ENCODE measurements around the gene SH3RF2.
"Not testable (repeated sequence)": the region's sequence is repeated elsewhere in the genome, so short reads cannot be mapped to it uniquely, and the experiment has no call there.

Gene SH3RF2

DNA sequence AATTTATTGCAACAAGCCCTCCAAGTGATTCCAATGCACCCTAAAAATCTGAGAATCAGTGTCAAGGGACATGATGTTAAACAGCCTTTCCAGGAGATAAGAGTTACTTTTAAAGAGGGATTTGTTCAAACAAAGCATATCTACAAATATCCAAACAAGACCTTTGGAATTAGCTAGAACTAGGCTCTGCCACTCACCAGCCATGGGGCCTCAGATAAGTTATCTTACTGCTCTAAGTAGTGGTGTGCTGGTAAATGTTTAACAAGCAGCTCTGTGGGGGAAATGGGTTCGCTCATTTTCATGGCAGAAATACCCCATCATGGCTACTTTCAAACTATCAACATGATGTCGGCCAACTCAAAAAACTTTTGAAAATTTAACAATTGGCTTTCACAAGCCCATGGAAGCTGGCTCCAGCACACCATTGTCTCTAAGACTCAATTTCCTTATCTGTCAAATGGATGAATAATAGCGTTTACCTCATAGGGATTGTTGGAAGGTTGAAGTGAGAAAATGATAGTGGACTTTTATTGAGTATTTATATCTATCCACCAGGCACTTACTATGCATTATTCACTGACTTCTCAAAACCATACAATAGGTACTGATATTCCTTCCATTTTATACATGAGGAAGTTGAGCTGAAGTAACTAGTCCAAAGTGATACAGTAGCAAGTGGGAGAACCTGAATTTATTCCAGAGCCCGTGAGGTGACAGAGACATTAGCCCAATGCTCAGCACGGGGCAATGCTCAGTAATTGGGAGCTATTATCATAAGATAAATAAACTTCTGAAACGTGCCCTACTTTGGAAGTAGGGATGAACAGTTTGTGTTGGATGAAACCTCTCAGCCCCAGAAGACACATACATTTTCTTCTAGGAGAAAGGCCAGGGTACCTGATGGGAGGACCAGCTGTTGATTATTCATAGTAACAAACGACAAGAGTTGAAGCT is 43.2 kb downstream of the SH3RF2 start:
- no peak for DNase-seq (ENCODE audit: low spot score)

- no peak for DNase-seq (ENCODE audit: low spot score)
These were observed 43.9 kb downstream of the SH3RF2 start for GRCh38 chr5:145980259-145980658.

- DNase-seq (ENCODE audit: low spot score) = no peak
These were observed 44.3 kb downstream of the SH3RF2 start for GRCh38 chr5:145980718-145981117.

GRCh38 chr5:145981589-145982571 is 45.5 kb downstream of the SH3RF2 start:
- no peak for DNase-seq (ENCODE audit: low spot score)

DNA sequence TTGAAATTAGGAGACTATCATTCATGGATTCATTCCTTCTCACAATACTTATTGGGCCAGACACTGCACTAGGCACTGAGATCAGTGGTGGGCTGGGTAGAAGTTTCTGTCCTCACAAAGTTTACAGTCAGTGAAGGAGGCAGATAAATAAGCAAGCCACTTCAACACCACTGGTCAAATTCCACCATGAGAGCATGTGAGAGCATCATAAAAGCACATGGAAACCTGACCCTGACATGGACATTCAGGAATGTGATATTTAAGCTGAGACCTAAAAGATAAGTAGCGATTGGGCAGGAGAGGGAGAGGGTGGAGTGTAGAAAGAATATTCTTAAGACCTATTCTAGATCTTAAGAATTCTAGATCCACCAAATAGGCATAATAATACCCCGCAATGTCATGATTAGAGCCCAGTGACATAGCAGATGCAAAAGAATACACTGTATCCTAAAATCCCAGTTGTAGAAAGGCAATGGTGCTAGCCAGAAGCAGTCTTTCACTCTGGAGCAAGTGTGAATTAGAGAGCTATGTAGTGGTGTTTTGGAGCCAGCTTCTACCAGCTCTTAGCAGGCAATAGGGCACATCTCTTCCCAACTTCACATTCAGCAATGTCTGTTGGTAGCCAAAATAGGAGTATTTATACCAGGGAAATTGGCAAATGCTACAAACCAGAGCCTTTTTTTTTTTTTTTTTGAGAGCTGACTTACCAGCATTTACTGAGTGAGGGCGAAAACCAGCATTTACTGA is 46.4 kb downstream of the SH3RF2 start:
- no peak for DNase-seq (ENCODE audit: low spot score)

DNA sequence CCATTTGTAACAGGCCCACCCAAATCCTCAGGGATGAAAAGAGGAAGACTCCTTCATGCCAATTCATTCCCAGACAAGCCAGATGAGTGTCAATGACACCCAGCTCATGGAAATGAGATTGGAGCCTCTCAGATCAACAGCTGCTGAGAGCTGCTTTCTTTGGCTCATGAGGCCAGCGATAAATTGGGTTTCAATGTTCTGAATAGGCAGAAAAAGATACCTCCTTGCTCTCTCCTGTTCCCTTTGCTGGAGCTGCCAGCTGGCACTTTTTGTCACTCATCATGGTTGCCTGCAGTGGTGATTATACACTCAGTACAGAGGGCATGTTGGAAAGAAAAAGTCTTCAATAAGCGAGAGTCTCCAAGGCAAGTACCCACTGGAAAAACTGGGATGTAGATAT is 47.1 kb downstream of the SH3RF2 start:
- no peak for DNase-seq (ENCODE audit: low spot score)

DNA sequence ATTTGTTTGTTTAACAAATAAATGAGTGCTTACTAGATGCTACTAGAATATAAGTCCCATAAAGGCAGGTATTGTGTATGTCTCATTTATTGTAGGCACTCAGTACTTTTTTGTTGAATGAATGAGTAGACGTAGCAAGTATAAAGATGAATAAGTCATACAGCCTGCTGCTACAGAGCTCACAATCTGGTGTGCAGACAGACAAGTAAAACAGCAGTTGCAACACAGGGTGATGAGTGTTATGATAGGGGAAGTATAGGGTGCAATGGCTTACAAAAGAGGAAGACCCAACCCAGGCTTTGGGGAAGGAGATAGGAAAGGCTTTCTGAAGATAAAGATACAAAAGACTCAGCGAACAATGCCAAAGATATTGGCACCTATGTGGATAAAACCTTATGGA is 47.7 kb downstream of the SH3RF2 start:
- no peak for DNase-seq (ENCODE audit: low spot score)

DNA sequence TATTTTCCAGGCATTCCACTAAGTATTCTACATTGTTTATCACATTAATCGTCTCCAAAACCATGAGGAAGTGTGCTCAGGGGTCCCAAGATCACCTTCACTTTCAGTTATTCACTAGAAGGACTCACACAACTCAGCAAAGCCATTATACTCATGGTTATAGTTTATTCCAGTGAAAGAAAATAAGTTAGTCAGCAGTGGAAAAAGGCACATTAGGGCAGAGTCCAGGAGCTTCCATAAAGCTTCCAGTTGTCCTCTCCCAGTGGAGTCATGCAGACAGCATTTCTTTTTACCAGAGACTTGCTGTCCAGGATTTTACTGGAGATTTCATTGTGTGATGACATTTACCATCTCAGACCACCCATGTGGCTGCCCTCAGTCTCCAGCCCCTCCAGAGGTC is 51.5 kb downstream of the SH3RF2 start:
- DNase-seq (ENCODE audit: low spot score) = no peak

DNA sequence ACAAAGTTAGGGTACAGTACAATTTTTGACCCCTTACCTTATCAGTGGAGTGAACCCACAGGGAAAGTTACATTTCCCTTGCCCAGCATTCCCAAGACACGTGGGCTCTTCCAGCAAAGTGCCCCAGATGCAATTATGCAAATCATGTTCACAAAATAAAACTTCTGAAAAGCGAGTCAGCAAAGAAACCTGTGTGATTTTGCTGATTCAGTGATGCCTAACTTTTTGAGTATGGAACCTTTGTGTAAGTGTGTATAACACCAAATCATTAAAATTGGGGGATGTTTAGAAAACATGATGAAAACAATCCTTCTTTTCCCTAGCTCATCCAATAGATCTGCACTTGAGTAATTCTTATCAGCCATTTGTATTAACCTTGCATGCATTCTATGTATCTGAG is 52.6 kb downstream of the SH3RF2 start:
- no peak for DNase-seq (ENCODE audit: low spot score)

DNA sequence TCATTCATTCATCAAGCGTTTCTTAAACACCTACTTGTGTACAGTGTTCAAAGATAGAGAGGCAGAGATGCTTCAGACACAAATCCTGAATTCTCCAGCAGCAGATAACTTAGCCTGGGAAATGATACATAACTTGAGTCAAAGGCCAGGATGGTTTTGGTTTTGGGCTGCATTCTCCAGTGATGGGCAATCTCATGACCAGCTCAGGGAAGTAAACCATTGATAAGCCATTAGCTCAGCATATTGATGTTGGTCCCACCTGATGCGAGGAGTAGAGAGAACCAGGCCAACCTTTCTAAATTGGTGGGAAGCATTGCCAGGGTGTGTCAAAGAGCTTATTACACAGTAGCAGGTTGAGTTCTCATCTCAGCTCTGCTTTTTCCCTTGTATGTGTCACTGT is 53.0 kb downstream of the SH3RF2 start:
- DNase-seq (ENCODE audit: low spot score) = no peak

DNA sequence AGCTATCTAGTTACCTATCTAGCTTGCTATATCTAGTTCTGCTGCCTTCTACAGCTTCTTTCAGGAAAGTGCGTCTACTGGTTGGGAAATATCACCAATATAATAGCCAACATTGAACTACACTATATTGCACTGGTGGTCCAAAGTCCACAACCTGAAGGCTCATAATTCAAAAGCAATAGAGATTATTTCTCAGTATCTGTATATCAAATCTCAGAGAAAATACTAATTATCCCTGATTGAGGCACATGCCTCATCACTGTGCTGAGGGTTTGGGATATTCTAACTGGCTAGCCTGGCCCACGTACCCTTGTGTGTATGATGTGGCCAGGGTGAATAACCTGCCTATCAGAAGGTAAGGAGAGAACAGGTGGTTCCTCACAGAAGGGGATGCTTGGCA is 53.8 kb downstream of the SH3RF2 start:
- no peak for DNase-seq (ENCODE audit: low spot score)

DNA sequence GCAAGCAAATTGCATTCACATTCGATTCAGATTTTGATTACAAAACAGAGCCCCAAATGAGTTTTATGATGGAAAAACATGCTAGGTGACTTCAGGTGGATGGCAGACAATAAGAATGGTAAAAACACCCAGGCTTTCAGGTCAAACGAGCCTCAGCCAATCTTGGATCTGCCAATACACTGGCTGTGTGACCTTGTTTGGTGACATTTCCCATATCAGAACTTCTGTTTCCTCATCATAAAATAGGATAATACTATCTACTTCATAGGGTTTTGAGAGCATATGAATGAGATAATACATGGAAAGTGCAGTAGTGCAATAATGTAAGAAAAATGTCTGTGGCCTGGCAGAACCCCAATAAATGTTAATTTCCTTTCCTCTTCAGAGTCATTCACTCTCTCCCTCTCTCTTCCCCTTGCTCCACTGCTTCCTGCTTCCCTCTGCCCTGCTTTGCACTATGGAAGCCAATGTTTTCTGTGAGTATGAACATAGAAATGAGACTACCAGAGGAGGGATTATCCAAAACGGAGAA is 54.7 kb downstream of the SH3RF2 start:
- DNase-seq (ENCODE audit: low spot score) = no peak

DNA sequence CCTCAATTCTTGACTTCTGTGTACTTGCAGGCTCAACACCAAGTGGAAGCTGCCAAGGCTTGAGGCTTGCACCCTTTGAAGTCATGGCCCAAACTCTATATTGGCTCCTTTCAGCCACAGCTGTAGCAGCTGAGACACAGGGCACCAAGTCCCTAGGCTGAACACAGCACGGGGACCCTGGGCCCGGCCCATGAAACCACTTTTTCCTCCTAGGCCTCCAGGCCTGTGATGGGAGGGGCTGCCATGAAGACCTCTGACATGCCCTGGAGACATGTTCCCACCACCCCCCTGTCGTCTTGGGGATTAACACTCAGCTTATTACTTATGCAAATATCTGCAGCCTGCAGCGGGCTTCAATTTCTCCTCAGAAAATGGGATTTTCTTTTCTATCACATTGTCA is 57.2 kb downstream of the SH3RF2 start:
- not testable (repeated sequence) for DNase-seq (ENCODE audit: low spot score)

GRCh38 chr5:145996135-145996534 is 59.8 kb downstream of the SH3RF2 start:
- DNase-seq (ENCODE audit: low spot score) = no peak

DNA sequence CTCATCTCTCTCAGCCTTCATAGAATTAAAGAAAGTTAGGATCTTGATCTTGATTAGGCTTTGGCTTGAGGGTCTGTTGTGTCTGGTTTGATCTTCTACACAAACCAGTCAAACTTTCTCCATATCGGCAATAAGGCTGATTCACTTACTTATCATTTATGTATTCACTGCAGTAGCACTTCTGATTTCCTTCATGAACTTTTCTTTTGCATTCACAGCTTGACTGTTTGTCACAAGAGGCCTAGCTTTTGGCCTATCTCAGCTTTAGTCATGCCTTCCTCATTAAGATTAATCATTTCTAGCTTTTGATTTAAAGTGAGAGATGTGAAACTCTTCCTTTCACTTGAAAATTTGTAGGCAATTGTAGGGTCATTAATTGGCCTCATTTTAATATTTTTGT is 62.8 kb downstream of the SH3RF2 start:
- DNase-seq (ENCODE audit: low spot score) = no peak

- DNase-seq (ENCODE audit: low spot score) = no peak
These were observed 63.7 kb downstream of the SH3RF2 start for GRCh38 chr5:146000072-146000471.

DNA sequence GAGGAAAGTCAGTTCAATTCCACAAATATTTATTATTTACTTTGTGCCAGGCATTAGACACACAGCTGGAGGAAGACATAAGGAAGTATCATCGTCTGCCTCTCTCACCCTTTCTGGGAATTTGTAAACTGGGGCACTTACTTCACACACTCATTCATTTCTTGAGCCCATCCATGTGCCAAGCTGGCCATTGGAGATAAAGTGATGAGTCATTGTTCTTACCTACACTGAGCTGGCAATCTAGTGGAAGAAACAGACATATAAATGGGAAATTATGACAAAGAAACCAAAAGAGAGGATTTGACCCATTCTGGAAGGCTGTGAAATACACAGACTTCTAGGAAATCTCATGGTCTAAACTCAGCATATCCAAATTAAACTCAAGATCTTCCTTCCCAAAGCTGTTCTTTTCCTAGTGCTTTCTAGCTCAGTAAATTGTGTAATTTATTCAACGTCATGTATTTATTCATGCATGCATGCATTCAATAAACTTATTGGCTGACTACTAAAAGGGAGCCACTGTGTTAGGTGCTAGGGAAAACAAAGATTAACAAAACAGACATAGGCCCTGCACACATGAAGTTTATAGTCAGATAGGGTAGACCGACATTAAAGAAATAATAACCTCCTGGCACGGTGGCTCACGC is 65.3 kb downstream of the SH3RF2 start:
- DNase-seq (ENCODE audit: low spot score) = no peak

DNA sequence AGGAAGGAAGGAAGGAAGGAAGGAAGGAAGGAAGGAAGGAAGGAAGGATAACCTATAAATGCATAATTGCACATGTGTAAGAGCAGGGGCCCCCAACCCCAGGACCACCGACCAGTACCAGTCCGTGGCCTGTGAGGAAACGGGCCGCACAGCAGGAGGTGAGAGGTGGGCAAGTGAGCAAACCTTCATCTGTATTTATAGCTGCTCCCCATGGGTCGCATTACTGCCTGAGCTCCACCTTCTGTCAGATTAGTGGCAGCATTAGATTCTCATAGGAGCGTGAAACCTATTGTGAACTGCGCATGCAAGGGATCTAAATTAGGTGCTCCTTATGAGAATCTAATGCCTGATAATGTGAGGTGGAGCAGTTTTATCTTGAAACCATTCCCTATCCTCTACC is 66.1 kb downstream of the SH3RF2 start:
- no peak for DNase-seq (ENCODE audit: low spot score)

GRCh38 chr5:146003852-146004251 is 67.5 kb downstream of the SH3RF2 start:
- DNase-seq (ENCODE audit: low spot score) = no peak

DNA sequence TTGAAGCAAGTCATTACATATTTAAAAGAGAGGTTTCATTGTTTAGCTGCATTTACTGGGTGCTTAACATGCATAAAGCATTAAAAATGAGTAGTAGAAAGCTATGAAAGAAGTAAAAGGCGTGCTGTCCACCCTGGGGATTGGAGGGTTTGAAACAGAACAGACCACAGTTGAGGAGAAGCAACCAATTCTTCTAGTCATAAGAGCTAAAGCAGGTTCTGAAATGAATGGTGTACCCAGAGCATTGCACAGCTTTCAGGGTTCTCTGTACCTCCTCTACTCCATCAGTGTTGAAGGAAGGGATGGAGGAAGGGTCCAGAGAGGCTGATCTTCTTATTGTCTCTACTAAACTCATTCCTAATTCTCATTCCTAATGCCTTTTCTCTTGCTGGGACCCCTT is 68.9 kb downstream of the SH3RF2 start:
- DNase-seq (ENCODE audit: low spot score) = no peak

DNA sequence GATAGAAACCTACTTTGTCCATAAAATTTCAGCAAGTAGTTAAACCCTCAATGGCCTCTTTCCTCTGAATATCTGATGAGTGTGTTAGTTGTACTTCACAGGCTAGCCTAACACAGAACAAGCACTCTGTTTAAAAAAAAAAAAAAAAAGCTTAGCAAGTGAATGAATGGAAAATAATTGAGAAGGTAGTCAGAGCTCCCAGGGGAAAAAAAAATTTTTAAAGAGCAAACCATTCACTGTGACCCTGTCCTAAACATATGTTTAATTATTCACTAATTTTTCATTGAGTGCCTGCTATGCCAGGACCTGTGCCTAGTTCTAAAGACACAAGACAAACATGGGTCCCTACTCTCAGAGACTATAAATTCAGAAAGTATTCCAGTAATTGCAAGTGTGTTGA is 69.3 kb downstream of the SH3RF2 start:
- no peak for DNase-seq (ENCODE audit: low spot score)
